Measurements from ENCODE around the gene PDIA6.

PDIA6 gene

DNA sequence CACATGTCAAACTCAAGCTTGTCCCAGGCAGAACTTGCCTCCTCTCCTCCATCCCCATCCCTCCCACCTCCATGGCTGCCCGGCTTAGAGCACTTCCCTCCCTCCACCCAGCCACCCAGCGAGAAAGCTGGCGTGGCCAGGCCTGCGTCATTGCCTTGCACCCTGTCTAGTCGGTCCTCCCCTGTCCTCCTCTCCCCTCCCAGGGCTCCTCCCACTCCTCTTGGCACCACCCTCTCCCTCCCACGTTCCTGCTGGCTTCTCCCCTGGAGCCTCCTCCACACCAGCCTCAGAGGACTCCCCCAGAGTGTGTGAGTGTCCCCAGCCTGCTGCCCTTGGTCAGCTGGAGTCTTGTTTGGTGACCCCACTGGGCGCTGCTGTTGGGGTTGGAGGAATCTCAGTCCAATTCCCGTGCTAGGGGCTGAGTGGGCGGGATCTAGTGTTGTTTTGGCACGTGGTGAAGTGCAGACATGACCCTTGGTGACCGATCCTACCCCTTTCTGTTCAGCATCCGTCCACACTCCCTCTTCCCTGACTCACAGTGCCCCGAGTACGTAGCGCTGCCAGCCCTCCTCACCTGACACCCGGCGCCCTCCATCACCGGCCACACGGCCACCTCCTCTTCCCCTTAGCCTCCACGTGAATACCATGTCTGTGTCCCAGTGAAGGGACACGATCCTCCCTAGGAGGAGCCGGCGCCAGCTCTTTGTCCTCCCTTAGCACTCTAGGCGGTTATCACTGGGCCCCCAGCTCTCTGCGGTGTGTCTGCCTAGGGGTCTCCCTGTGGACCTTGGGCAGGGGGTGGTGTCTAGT lies 49.7 kb downstream of the PDIA6 start:
- TF ChIP-seq POU2F2 (IDR thresholded peaks at IDR 0.05; ENCODE audit: low read depth, low read length) (no peak), PAX5 (IDR thresholded peaks at IDR 0.05; ENCODE audit: insufficient read depth, low read length, severe bottlenecking) (no peak), SPI1 (IDR thresholded peaks at IDR 0.05; ENCODE audit: low read depth, low read length) (no peak), TAF1 (IDR thresholded peaks at IDR 0.05; ENCODE audit: low read depth, low read length) (no peak), POLR2AphosphoS5 (IDR thresholded peaks at IDR 0.05; ENCODE audit: low read depth, low read length) (no peak), POLR2A (IDR thresholded peaks at IDR 0.05; ENCODE audit: low read depth, low read length) (no peak)
- FAIRE-seq (no peak), DNase-seq (ENCODE audit: insufficient read length, low spot score) (no peak)

DNA sequence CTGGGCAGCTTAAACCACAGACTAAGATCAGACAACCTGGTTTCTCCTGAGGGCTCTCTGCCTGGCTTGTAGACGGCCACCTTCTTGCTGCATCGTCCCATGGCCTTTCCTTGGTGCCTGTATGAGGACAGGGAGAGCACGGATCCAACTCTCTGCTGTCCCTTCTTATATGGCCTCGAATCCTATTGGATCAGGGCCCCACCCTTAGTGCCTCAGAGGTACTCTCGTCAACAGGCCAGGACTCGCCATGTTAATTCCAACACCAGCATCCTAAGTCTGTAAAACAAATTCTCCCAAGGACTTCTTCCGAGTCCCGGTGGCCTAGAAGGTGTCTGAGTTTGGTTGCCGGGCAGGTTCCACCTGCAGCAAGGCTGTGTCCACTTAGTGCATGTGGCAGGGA lies 51.0 kb downstream of the PDIA6 start:
- FAIRE-seq (no peak), DNase-seq (ENCODE audit: insufficient read length, low spot score) (no peak)

DNA sequence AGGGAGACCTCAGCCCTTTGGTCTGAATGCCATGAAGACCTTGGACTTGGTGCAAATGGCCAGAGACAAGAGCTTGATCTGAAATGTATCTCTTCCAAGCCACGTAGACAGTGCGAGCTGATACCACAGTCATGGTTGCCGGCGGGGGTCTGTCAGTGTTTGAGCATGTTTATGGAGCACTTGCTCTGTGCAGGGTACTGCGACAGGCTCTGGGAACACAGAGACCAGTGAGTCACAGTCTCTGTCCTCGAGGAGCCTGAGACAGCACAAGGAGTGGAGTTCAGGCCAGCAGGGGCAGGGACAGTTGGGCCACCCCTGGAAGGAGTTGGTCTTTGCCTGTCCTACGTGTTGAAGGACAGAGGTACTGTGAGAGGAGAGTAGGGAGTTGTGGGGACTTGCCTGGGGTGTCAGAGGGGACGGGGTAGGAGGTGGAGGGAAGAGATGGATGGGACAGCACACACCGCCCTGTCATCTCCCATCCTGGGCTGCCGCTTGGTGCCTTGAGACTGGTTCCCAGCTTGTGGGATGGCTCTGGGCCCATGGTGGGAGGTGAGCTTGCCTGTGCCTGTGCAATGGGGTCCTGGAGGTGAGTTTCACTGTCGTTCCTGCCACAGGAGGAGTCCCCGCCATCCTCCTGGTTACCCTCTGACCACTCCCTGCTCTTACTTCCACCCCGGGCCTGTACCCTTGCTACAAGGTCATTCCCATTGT lies 51.6 kb downstream of the PDIA6 start:
- TF ChIP-seq TAF1 (IDR thresholded peaks at IDR 0.05; ENCODE audit: low read depth, low read length) (no peak), POU2F2 (IDR thresholded peaks at IDR 0.05; ENCODE audit: low read depth, low read length) (no peak), PAX5 (IDR thresholded peaks at IDR 0.05; ENCODE audit: insufficient read depth, low read length, severe bottlenecking) (no peak), SPI1 (IDR thresholded peaks at IDR 0.05; ENCODE audit: low read depth, low read length) (no peak), POLR2A (IDR thresholded peaks at IDR 0.05; ENCODE audit: low read depth, low read length) (no peak), POLR2AphosphoS5 (IDR thresholded peaks at IDR 0.05; ENCODE audit: low read depth, low read length) (no peak)
- no peak for FAIRE-seq
- no peak for DNase-seq (ENCODE audit: insufficient read length, low spot score)

More for the DNA sequence above, 51.0 kb downstream of the PDIA6 start:
- no peak for TF ChIP-seq PAX5 (IDR thresholded peaks at IDR 0.05; ENCODE audit: insufficient read depth, low read length, severe bottlenecking)
- no peak for TF ChIP-seq TAF1 (IDR thresholded peaks at IDR 0.05; ENCODE audit: low read depth, low read length)
- no peak for TF ChIP-seq POLR2AphosphoS5 (IDR thresholded peaks at IDR 0.05; ENCODE audit: low read depth, low read length)
- no peak for TF ChIP-seq POLR2A (IDR thresholded peaks at IDR 0.05; ENCODE audit: low read depth, low read length)
- no peak for TF ChIP-seq SPI1 (IDR thresholded peaks at IDR 0.05; ENCODE audit: low read depth, low read length)
- no peak for TF ChIP-seq POU2F2 (IDR thresholded peaks at IDR 0.05; ENCODE audit: low read depth, low read length)

DNA sequence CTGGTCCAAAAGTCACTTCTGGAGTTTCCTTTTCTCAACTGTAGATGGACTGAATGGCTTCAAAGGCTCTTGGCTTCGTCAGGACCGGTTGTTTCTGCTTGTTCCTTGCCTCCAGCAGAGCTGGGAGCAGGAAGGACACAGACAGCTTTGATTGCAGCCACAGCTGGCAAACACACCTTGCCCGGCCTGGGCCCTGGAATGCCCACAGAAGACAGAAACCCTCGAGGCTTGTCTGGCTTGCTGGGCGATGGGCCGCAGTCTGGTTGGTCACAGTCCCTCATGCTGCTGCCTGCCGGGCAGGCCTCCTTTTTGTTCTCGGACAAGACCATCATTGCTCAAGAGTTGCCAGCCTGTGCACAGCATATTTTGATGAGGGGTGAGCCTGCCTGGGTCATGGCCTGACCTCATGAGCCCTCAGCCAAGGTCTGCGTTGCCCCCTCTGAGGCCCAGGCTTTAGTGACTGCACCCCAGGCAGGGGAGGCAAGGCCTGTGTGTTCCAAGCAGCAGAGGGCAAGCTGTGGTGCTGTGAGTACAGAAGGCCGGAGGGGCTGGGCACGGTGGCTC lies 53.4 kb downstream of the PDIA6 start:
- DNase-seq (ENCODE audit: insufficient read length, low spot score) (no peak), FAIRE-seq (no peak)
- no peak for TF ChIP-seq POLR2A (IDR thresholded peaks at IDR 0.05; ENCODE audit: low read depth, low read length)
- TF ChIP-seq PAX5 (IDR thresholded peaks at IDR 0.05; ENCODE audit: insufficient read depth, low read length, severe bottlenecking) = no peak
- no peak for TF ChIP-seq SPI1 (IDR thresholded peaks at IDR 0.05; ENCODE audit: low read depth, low read length)
- no peak for TF ChIP-seq POU2F2 (IDR thresholded peaks at IDR 0.05; ENCODE audit: low read depth, low read length)
- no peak for TF ChIP-seq TAF1 (IDR thresholded peaks at IDR 0.05; ENCODE audit: low read depth, low read length)
- TF ChIP-seq POLR2AphosphoS5 (IDR thresholded peaks at IDR 0.05; ENCODE audit: low read depth, low read length) = no peak

DNA sequence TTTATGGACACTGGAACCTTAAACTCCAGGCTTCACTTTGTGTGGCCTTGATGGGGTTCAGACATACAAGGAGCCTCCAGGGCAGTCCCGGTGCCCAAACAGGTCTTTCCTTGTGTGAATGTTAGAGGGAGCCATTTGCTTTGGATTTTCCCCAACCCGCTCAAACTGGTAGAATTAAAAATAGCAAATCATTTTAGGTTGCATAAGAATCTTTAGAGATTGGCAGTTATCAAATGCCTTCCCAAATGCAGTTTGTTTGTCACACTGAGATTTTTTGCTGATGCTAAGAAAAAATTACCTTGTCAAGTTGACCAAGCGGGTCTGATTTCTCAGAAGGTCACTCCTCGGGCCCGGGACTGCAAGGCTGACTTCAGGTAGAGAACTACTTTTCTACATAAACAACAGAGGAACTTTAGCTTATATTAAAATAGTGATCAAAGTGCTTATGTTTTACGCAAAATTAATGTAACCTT lies 54.7 kb downstream of the PDIA6 start:
- DNase-seq (ENCODE audit: insufficient read length, low spot score) = no peak
- no peak for FAIRE-seq
- no peak for TF ChIP-seq POU2F2 (IDR thresholded peaks at IDR 0.05; ENCODE audit: low read depth, low read length)
- TF ChIP-seq TAF1 (IDR thresholded peaks at IDR 0.05; ENCODE audit: low read depth, low read length) = no peak
- TF ChIP-seq POLR2AphosphoS5 (IDR thresholded peaks at IDR 0.05; ENCODE audit: low read depth, low read length) = no peak
- no peak for TF ChIP-seq SPI1 (IDR thresholded peaks at IDR 0.05; ENCODE audit: low read depth, low read length)
- TF ChIP-seq POLR2A (IDR thresholded peaks at IDR 0.05; ENCODE audit: low read depth, low read length) = no peak
- no peak for TF ChIP-seq PAX5 (IDR thresholded peaks at IDR 0.05; ENCODE audit: insufficient read depth, low read length, severe bottlenecking)

DNA sequence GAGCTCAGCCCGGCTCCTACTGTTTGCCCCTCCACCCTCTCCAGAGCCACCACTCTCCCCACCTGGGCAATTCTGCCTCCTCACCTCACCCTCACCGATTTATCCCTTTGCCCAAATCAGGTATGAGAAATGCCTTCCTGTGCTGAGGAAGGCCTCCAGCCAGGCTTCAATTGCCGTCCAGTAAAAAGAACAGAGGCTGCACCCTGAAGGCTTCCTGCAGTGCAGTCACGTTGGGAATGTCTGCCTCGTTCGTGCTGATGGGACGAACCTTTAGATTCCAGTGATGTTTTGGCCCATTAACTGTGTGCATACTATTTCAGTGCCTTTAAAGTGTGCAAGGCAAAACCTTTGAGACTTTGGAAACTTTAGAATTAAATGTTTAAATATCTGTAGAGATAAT lies 57.0 kb downstream of the PDIA6 start:
- TF ChIP-seq TAF1 (IDR thresholded peaks at IDR 0.05; ENCODE audit: low read depth, low read length) = no peak
- no peak for TF ChIP-seq POU2F2 (IDR thresholded peaks at IDR 0.05; ENCODE audit: low read depth, low read length)
- no peak for TF ChIP-seq SPI1 (IDR thresholded peaks at IDR 0.05; ENCODE audit: low read depth, low read length)
- no peak for TF ChIP-seq POLR2A (IDR thresholded peaks at IDR 0.05; ENCODE audit: low read depth, low read length)
- TF ChIP-seq POLR2AphosphoS5 (IDR thresholded peaks at IDR 0.05; ENCODE audit: low read depth, low read length) = no peak
- TF ChIP-seq PAX5 (IDR thresholded peaks at IDR 0.05; ENCODE audit: insufficient read depth, low read length, severe bottlenecking) = no peak
- DNase-seq (ENCODE audit: insufficient read length, low spot score) (no peak), FAIRE-seq (no peak)

DNA sequence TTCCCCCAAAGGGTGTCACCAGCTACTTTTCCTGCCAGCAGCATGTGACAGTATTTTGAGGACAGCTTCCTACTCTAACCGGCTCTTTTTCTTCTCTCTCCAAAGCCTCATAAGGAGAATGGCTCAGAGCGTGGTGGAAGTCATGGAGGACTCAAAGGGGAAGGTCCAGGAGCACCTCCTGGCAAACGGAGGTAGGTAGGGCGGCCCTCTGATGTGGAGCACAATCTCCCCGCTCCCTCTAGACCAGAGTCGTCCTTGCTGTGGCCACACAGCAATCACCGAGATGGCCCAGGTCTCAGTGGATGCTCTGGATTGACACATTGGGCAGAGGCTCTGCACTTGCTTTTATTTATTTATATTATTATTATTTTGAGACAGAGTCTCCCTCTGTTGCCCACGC lies 58.7 kb downstream of the PDIA6 start:
- no peak for DNase-seq (ENCODE audit: insufficient read length, low spot score)
- no peak for TF ChIP-seq POLR2A (IDR thresholded peaks at IDR 0.05; ENCODE audit: low read depth, low read length)
- TF ChIP-seq POLR2AphosphoS5 (IDR thresholded peaks at IDR 0.05; ENCODE audit: low read depth, low read length) = no peak
- TF ChIP-seq PAX5 (IDR thresholded peaks at IDR 0.05; ENCODE audit: insufficient read depth, low read length, severe bottlenecking) = no peak
- no peak for FAIRE-seq

DNA sequence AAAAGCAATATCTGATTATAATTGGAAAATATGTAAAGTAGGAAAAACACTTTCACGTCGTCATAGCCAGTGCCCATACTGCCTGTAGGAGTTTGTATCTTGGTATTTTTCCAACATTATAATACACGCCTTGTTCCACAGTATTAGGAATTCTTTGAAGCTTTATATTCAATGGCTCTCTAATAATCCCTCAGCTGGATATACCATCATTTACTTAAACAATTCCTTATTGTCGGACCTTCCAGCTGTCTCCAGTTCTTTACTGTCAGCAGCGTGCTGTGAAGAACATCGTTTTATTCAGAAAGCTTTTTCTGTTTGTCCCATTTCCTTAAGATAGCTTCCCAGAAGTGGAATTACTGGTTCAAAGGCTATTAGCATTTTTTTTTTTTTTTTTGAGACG lies 59.4 kb downstream of the PDIA6 start:
- TF ChIP-seq POLR2A (IDR thresholded peaks at IDR 0.05; ENCODE audit: low read depth, low read length) (no peak), PAX5 (IDR thresholded peaks at IDR 0.05; ENCODE audit: insufficient read depth, low read length, severe bottlenecking) (no peak), SPI1 (IDR thresholded peaks at IDR 0.05; ENCODE audit: low read depth, low read length) (no peak), TAF1 (IDR thresholded peaks at IDR 0.05; ENCODE audit: low read depth, low read length) (no peak), POU2F2 (IDR thresholded peaks at IDR 0.05; ENCODE audit: low read depth, low read length) (no peak), POLR2AphosphoS5 (IDR thresholded peaks at IDR 0.05; ENCODE audit: low read depth, low read length) (no peak)
- FAIRE-seq = no peak
- DNase-seq (ENCODE audit: insufficient read length, low spot score) = no peak

DNA sequence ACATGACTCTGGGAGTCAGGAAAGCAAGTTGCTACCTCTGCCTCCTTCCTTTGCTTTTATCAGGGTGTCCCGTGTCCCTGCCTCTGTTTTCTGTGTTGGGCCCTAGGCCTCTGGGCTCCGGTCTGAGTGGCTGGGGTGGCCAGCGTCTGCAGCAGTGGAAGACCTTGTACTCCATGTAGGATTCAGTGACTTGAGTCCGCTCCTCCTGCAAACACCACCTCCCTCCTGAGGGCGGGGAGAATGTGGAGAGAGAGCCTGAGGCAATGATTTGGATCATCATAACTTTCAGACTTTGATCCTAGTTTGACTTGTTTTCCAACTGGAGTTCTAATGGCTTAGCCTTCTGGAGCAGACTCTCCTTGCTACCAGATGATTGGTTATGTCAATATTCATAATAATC lies 60.3 kb downstream of the PDIA6 start:
- no peak for FAIRE-seq
- no peak for DNase-seq (ENCODE audit: insufficient read length, low spot score)
- TF ChIP-seq POLR2AphosphoS5 (IDR thresholded peaks at IDR 0.05; ENCODE audit: low read depth, low read length) (no peak), PAX5 (IDR thresholded peaks at IDR 0.05; ENCODE audit: insufficient read depth, low read length, severe bottlenecking) (no peak), POU2F2 (IDR thresholded peaks at IDR 0.05; ENCODE audit: low read depth, low read length) (no peak), POLR2A (IDR thresholded peaks at IDR 0.05; ENCODE audit: low read depth, low read length) (no peak), TAF1 (IDR thresholded peaks at IDR 0.05; ENCODE audit: low read depth, low read length) (no peak), SPI1 (IDR thresholded peaks at IDR 0.05; ENCODE audit: low read depth, low read length) (no peak)

Data from GM12891 (cell line).